SU-DHL-6 (cell line): ENCODE measurements around the gene TRMU.

Source experiments
- H2AFZ ChIP-seq: fragments of 200-600 bp; sonication (generic); 2 replicates; pipeline ENCODE4 v1.6.1; 2014; ENCODE audit warnings: low read depth, mild to moderate bottlenecking, moderate library complexity, mixed read lengths, antibody characterized with exemption, low read length; ENCODE audit not compliant: severe bottlenecking
- H3F3A ChIP-seq: fragments of 200-600 bp; shearing (Covaris generic); 2 replicates; pipeline ENCODE4 v1.6.0; 2016; ENCODE audit warnings: antibody characterized with exemption, mild to moderate bottlenecking; ENCODE audit not compliant: insufficient read depth
- H3K27ac ChIP-seq: fragments of 200-600 bp; sonication (generic); 2 replicates; pipeline ENCODE4 v1.5.1; 2016; ENCODE audit warnings: low read depth, mild to moderate bottlenecking, low read length, moderate library complexity, mixed read lengths
- H3K27me3 ChIP-seq: fragments of 200-600 bp; sonication (generic), shearing (Covaris generic); 2 replicates; pipeline ENCODE4 v1.6.0; 2014; ENCODE audit warnings: mild to moderate bottlenecking, low read length
- H3K36me3 ChIP-seq: fragments of 200-600 bp; sonication (generic); 2 replicates; pipeline ENCODE4 v1.6.1; 2014; ENCODE audit warnings: mild to moderate bottlenecking, low read length, mixed read lengths
- H3K4me2 ChIP-seq: fragments of 300-600, 200-600 bp; shearing (Covaris generic), sonication (generic); 2 replicates; pipeline ENCODE4 v1.6.0; 2014; ENCODE audit warnings: low read length, low read depth, mild to moderate bottlenecking; ENCODE audit not compliant: poor library complexity, severe bottlenecking
- H3K4me3 ChIP-seq: fragments of 200-600 bp; sonication (generic); 2 replicates; pipeline ENCODE4 v1.5.1; 2014; ENCODE audit warnings: antibody characterized with exemption, low read length, mild to moderate bottlenecking, mixed read lengths; ENCODE audit not compliant: insufficient read depth, poor library complexity, severe bottlenecking
- H3K79me2 ChIP-seq: fragments of 200-600 bp; sonication (generic); 2 replicates; pipeline ENCODE4 v1.6.1; 2014; ENCODE audit warnings: mild to moderate bottlenecking, low read length, moderate library complexity; ENCODE audit not compliant: insufficient read depth
- H3K9ac ChIP-seq: fragments of 200-600 bp; sonication (generic); 2 replicates; pipeline ENCODE4 v1.7.0; 2014; ENCODE audit warnings: mild to moderate bottlenecking, low read length
- H3K9me2 ChIP-seq: fragments of 200-600 bp; sonication (generic); replicated peaks from 2 replicates; pipeline ENCODE4 v1.6.1; 2014; ENCODE audit warnings: low read length; ENCODE audit not compliant: insufficient read depth
- H3K9me3 ChIP-seq: fragments of 200-600 bp; sonication (generic); 2 replicates; pipeline ENCODE4 v1.6.1; 2014; ENCODE audit warnings: low read length, mixed read lengths; ENCODE audit not compliant: insufficient read depth
- H4K20me1 ChIP-seq: fragments of 200-600 bp; sonication (generic); 2 replicates; pipeline ENCODE4 v1.6.1; 2014; ENCODE audit warnings: low read depth, mild to moderate bottlenecking, antibody characterized with exemption, low read length, moderate library complexity, mixed read lengths
- EZH2phosphoT487 ChIP-seq: fragments of 200-600 bp; sonication (generic), shearing (Covaris generic); conservative IDR thresholded peaks from 2 replicates; pipeline ENCODE4 v1.6.1; 2018; ENCODE audit warnings: mild to moderate bottlenecking, antibody characterized with exemption, low read length, moderate library complexity, mixed read lengths
- TF ChIP-seq, protein P1 (sequence below): fragments of 200-600 bp; sonication (generic); IDR thresholded peaks from one replicate; pipeline ENCODE4 v1.5.1; 2017; ENCODE audit warnings: antibody characterized with exemption, mild to moderate bottlenecking, low read length, moderate library complexity; ENCODE audit not compliant: insufficient read depth, poor library complexity, severe bottlenecking

The TRMU gene

DNA sequence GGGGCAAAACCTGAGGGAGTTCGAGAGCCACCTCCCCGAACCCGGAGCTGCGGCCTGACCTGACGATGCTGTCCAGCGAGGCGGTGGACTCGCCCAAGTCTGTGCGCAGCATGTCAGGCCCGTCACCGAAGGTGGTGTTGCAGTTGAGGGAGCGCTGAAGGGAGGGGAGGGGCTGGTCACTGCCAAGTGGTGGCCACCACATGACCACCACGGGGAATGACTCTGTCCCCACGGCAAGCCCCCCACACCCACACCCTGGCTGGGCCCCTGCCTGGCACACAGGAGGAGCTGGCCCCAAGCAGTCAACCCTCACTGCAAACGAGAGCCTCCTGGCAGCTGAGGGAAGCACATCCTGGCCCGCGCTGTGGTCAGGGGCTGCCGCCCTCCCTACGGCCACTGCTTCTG is 30.8 kb downstream of the TRMU start:
- H3K9me2 ChIP-seq: no peaks in the 10 kb centered on the region

GRCh38 chr22:46366801-46367706 is 31.5 kb downstream of the TRMU start:
- Histone ChIP-seq H3K9me2 (no peaks in the 10 kb centered on the region), H4K20me1 (no peaks in the 10 kb centered on the region), H3K27me3 (no peaks in the 10 kb centered on the region), H3F3A (no peaks in the 10 kb centered on the region), H3K79me2 (no peaks in the 10 kb centered on the region), H3K27ac (no peak overlapping the region), H3K4me3 (no peak overlapping the region), H3K4me2 (no peak overlapping the region), H3K9me3 (no peaks in the 10 kb centered on the region), H3K9ac (no peak overlapping the region), H2AFZ (no peak overlapping the region), H3K36me3 (no peaks in the 10 kb centered on the region)
- TF ChIP-seq EZH2phosphoT487: no peak
- TF ChIP-seq, protein P1, sequence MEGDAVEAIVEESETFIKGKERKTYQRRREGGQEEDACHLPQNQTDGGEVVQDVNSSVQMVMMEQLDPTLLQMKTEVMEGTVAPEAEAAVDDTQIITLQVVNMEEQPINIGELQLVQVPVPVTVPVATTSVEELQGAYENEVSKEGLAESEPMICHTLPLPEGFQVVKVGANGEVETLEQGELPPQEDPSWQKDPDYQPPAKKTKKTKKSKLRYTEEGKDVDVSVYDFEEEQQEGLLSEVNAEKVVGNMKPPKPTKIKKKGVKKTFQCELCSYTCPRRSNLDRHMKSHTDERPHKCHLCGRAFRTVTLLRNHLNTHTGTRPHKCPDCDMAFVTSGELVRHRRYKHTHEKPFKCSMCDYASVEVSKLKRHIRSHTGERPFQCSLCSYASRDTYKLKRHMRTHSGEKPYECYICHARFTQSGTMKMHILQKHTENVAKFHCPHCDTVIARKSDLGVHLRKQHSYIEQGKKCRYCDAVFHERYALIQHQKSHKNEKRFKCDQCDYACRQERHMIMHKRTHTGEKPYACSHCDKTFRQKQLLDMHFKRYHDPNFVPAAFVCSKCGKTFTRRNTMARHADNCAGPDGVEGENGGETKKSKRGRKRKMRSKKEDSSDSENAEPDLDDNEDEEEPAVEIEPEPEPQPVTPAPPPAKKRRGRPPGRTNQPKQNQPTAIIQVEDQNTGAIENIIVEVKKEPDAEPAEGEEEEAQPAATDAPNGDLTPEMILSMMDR: no peak

More for the DNA sequence above, 30.8 kb downstream of the TRMU start:
- Histone ChIP-seq H3K27ac (no peak overlapping the region), H3F3A (no peaks in the 10 kb centered on the region; the same call in 1 of the 2 replicates), H3K4me2 (no peak overlapping the region), H3K36me3 (no peaks in the 10 kb centered on the region), H3K4me3 (no peak overlapping the region), H3K9ac (no peak overlapping the region), H3K79me2 (no peaks in the 10 kb centered on the region), H2AFZ (no peak overlapping the region), H4K20me1 (no peaks in the 10 kb centered on the region), H3K27me3 (no peaks in the 10 kb centered on the region), H3K9me3 (no peaks in the 10 kb centered on the region)
- TF ChIP-seq, protein P1: no peak
- TF ChIP-seq EZH2phosphoT487: no peak

DNA sequence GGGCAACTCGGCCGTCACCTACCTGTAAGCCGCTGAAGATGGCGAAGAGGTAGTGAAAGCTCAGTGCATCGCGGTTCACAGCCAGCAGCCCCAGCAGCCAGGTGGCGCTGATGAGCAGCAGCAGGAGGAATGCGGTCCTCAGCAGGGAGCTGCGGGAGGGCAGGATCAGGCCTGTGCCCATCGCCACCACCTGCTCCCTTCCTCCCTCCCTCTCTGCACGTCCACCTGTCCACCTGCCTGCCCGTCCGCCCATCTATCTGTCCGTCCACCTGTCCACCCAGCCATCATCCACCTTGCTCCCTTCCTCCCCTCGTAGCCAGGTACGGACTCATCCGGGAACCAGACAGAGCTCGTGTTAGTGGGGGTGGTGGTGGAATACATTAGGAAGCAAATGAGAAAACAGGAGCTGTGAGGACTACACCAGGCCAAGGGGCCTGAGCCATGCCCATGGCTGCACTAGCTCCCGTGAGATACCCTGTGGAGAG is 32.2 kb downstream of the TRMU start:
- Histone ChIP-seq H3K9me2 (no peaks in the 10 kb centered on the region), H3F3A (no peaks in the 10 kb centered on the region), H3K4me2 (no peak overlapping the region), H3K27ac (no peak overlapping the region), H3K36me3 (no peaks in the 10 kb centered on the region), H3K27me3 (no peaks in the 10 kb centered on the region), H2AFZ (no peak overlapping the region), H3K9me3 (no peaks in the 10 kb centered on the region), H3K4me3 (no peak overlapping the region), H3K79me2 (no peaks in the 10 kb centered on the region), H4K20me1 (no peaks in the 10 kb centered on the region), H3K9ac (no peak overlapping the region)
- TF ChIP-seq EZH2phosphoT487: no peak
- TF ChIP-seq, protein P1: peak; percentile 60
